ENCODE measurements around the gene PLEKHA7. TPM values are rescaled to one million over a fixed set of nuclear protein-coding genes. Genes with fewer than 3 reads are reported as not detected.

The PLEKHA7 gene
- total and polyA plus RNA-seq, 2 of the 8 experiments (the other 6 are each of a cell fraction or from before 2014, with no cell fraction given), result 11.4 to 25.6 TPM

GRCh38 chr11:16769386-16769785 is 244.8 kb downstream of the PLEKHA7 start:
- H3K27ac ChIP-seq (ENCODE audit: low read depth, low read length), result no peak overlapping the region
- H3K36me3 ChIP-seq (ENCODE audit: control insufficient read depth in 2 of 4, insufficient read depth in 4 of 4, low read length in 3 of 4), result no peaks in the 10 kb centered on the region
- H3K79me2 ChIP-seq (ENCODE audit: control insufficient read depth in 1 of 2, insufficient read depth in 2 of 2, low read length in 2 of 2), result no peaks in the 10 kb centered on the region
- DNase-seq (ENCODE audit: low read depth in 1 of 2, low spot score in 2 of 2) (no peak), FAIRE-seq (no peak)
- no peak overlapping the region for H2BK5ac ChIP-seq (ENCODE audit: low read depth, low read length)
- H2BK120ac ChIP-seq (replicated peaks; ENCODE audit: low read depth, low read length), result no peak overlapping the region
- no peak overlapping the region for H3K56ac ChIP-seq (replicated peaks; ENCODE audit: insufficient read length, low read depth, low read length)
- no peak overlapping the region for H3K9ac ChIP-seq (replicated peaks in 1 of 4; ENCODE audit: extremely low read depth in 1 of 4, low read depth in 3 of 4, low read length in 3 of 4)
- no peak overlapping the region for H2BK15ac ChIP-seq (ENCODE audit: low read length)
- no peak overlapping the region for H2AK5ac ChIP-seq (ENCODE audit: low read depth, low read length)
- no peak overlapping the region for H3K4me3 ChIP-seq (ENCODE audit: extremely low read depth in 1 of 4, insufficient read depth in 2 of 4, low read depth in 3 of 4, low read length in 4 of 4)
- H2BK12ac ChIP-seq (ENCODE audit: low read depth, low read length), result no peak overlapping the region
- no peaks in the 10 kb centered on the region for H3K23me2 ChIP-seq (ENCODE audit: low read depth, low read length)
- H3K14ac ChIP-seq (ENCODE audit: insufficient read length), result no peak overlapping the region
- WGBS, 2 experiments (ENCODE audit: extremely low coverage in 1 of 2, insufficient coverage in 1 of 2, insufficient read length in 1 of 2, insufficient replicate concordance in 2 of 2, low coverage in 1 of 2, low lambda C conversion rate in 2 of 2, missing lambda C conversion rate in 1 of 2), result 91% methylated on average over 3 of the region's 4 CpGs; no CpG with 5 or more reads in 1 of the 2 experiments
- H3K27me3 ChIP-seq (replicated peaks in 1 of 4; ENCODE audit: control insufficient read depth in 3 of 4, extremely low read depth in 1 of 4, insufficient read depth in 3 of 4, low read length in 3 of 4), result peaks cover 0 to 2% (median 0%) of the 10 kb centered on the region in 4 experiments; a peak in 1 of 7 replicates
- no peak overlapping the region for H3K18ac ChIP-seq (ENCODE audit: extremely low read depth, low read length)
- H3K79me1 ChIP-seq (ENCODE audit: low read depth, low read length), result no peaks in the 10 kb centered on the region
- no peak overlapping the region for H2BK20ac ChIP-seq (ENCODE audit: low read length)
- POLR2A ChIA-PET (ENCODE audit: partially characterized antibody), result interaction anchor here (1.5 kb wide), 1 partner anchor 9 kb away, joined by 6 read pairs; no protein-coding TSS in a partner anchor
- no peak overlapping the region for H2AFZ ChIP-seq (ENCODE audit: low read length)
- TF ChIP-seq SP2 (IDR thresholded peaks at IDR 0.05; ENCODE audit: low read length) (no peak), JUND (IDR thresholded peaks at IDR 0.05; ENCODE audit: low read length) (no peak), POLR2A (IDR thresholded peaks at IDR 0.05; ENCODE audit: control extremely low read depth in 1 of 2, low read depth in 2 of 2, low read length in 2 of 2) (no peak), BRCA1 (IDR thresholded peaks at IDR 0.05; ENCODE audit: low read depth, low read length) (no peak), CTBP2 (IDR thresholded peaks at IDR 0.05; ENCODE audit: borderline replicate concordance, insufficient read depth, insufficient read length, low read length) (no peak), JUN (IDR thresholded peaks at IDR 0.05; ENCODE audit: low read depth, low read length) (no peak), TBP (IDR thresholded peaks at IDR 0.05; ENCODE audit: low read depth, low read length) (no peak)
- CTCF ChIA-PET (ENCODE audit: partially characterized antibody), result interaction anchor here (1.0 to 2.1 kb wide), 3 partner anchors 16 to 309 kb away, joined by 3 to 9 read pairs (median 4); partner anchors contain the start of gene RPS13
- no peak overlapping the region for H3K23ac ChIP-seq (ENCODE audit: insufficient read length)
- no peaks in the 10 kb centered on the region for H4K20me1 ChIP-seq (replicated peaks in 1 of 2; ENCODE audit: control insufficient read depth in 1 of 2, insufficient read depth in 2 of 2, low read length in 2 of 2)
- no peaks in the 10 kb centered on the region for H3K9me3 ChIP-seq (ENCODE audit: insufficient read depth in 2 of 2, low read depth in 1 of 2, low read length in 1 of 2)
- no peaks in the 10 kb centered on the region for H3K4me1 ChIP-seq (replicated peaks in 1 of 4; ENCODE audit: control insufficient read depth in 3 of 4, insufficient read depth in 4 of 4, low read length in 3 of 4)
- no peak overlapping the region for H3K4me2 ChIP-seq (ENCODE audit: insufficient read depth in 1 of 2, low read depth in 2 of 2, low read length in 2 of 2)
- H4K91ac ChIP-seq (replicated peaks; ENCODE audit: insufficient read length, low read length), result no peak overlapping the region
- no peak overlapping the region for H4K8ac ChIP-seq (ENCODE audit: extremely low read depth, insufficient read depth, low read length)
- no peak overlapping the region for H3K4ac ChIP-seq (replicated peaks; ENCODE audit: insufficient read length, low read depth, low read length)
- no peak overlapping the region for H4K5ac ChIP-seq (ENCODE audit: insufficient read length, low read depth, low read length)
